SK-N-SH treated with all-trans-retinoic acid at 6 μM for 48 hours (cell line): Measurements from ENCODE around the gene IFNL3.

Experiments
- ATAC-seq: fragments of 200-7000 bp; cut with Tn5 transposase; 3 replicates; pipeline ENCODE4 v1.9.1; 2020; ENCODE audit warnings: mild to moderate bottlenecking, moderate library complexity
- CREB5 ChIP-seq: fragments of 250-450 bp; sonication (Bioruptor Pico); IDR thresholded peaks from 2 replicates; pipeline ENCODE4 v1.5.1; 2020; ENCODE audit warnings: low read depth, mild to moderate bottlenecking, moderate library complexity
- CSDC2 ChIP-seq: fragments of 250-450 bp; sonication (Bioruptor Pico); IDR thresholded peaks from 2 replicates; pipeline ENCODE4 v1.5.0; 2020; ENCODE audit warnings: mild to moderate bottlenecking, moderate library complexity
- CSRNP3 ChIP-seq: fragments of 250-450 bp; sonication (Bioruptor Pico); IDR thresholded peaks from 2 replicates; pipeline ENCODE4 v1.5.1; 2021; ENCODE audit warnings: mild to moderate bottlenecking, moderate library complexity
- ESRRG ChIP-seq: fragments of 250-450 bp; sonication (Bioruptor Pico); IDR thresholded peaks from 2 replicates; pipeline ENCODE4 v1.6.1; 2021; ENCODE audit warnings: mild to moderate bottlenecking
- GLIS3 ChIP-seq: fragments of 250-450 bp; sonication (Bioruptor Pico); IDR thresholded peaks from 2 replicates; pipeline ENCODE4 v1.5.0; 2020; ENCODE audit warnings: mild to moderate bottlenecking, moderate library complexity
- ISL1 ChIP-seq: fragments of 250-450 bp; sonication (Bioruptor Pico); IDR thresholded peaks from 2 replicates; pipeline ENCODE4 v2.1.2; 2022; ENCODE audit warnings: mild to moderate bottlenecking, moderate library complexity
- OSR1 ChIP-seq: fragments of 250-450 bp; sonication (Bioruptor Pico); IDR thresholded peaks from 2 replicates; pipeline ENCODE4 v1.8.0; 2022; ENCODE audit warnings: moderate library complexity, mild to moderate bottlenecking, inconsistent platforms
- PATZ1 ChIP-seq: fragments of 250-450 bp; sonication (Bioruptor Pico); IDR thresholded peaks from 2 replicates; pipeline ENCODE4 v1.8.0; 2020; ENCODE audit warnings: mild to moderate bottlenecking, moderate library complexity, borderline replicate concordance
- PPARA ChIP-seq: fragments of 250-450 bp; sonication (Bioruptor Pico); IDR thresholded peaks from 2 replicates; pipeline ENCODE4 v1.5.0; 2020; ENCODE audit warnings: mild to moderate bottlenecking, borderline replicate concordance
- SNAI2 ChIP-seq: fragments of 250-450 bp; sonication (Bioruptor Pico); IDR thresholded peaks from 2 replicates; pipeline ENCODE4 v1.5.0; 2020; ENCODE audit warnings: mild to moderate bottlenecking, moderate library complexity
- TOX ChIP-seq: fragments of 250-450 bp; sonication (Bioruptor Pico); IDR thresholded peaks from 2 replicates; pipeline ENCODE4 v1.8.0; 2021; ENCODE audit warnings: mild to moderate bottlenecking, moderate library complexity, borderline replicate concordance
- TSHZ2 ChIP-seq: fragments of 250-450 bp; sonication (Bioruptor Pico); IDR thresholded peaks from 2 replicates; pipeline ENCODE4 v1.5.0; 2020; ENCODE audit warnings: mild to moderate bottlenecking, moderate library complexity
- ZC3H10 ChIP-seq: fragments of 250-450 bp; sonication (Bioruptor Pico); IDR thresholded peaks from 2 replicates; pipeline ENCODE4 v1.5.1; 2021; ENCODE audit warnings: mild to moderate bottlenecking, moderate library complexity
- ZFP3 ChIP-seq: fragments of 250-450 bp; sonication (Bioruptor Pico); IDR thresholded peaks from 2 replicates; pipeline ENCODE4 v1.5.0; 2020; ENCODE audit warnings: mild to moderate bottlenecking, moderate library complexity
- ZFP30 ChIP-seq: fragments of 450-650 bp; formaldehyde crosslinking; IDR thresholded peaks from 2 replicates; pipeline ENCODE4 v1.5.0; 2022; ENCODE audit warnings: mild to moderate bottlenecking, moderate library complexity
- ZNF565 ChIP-seq: fragments of 450-650 bp; formaldehyde crosslinking; conservative IDR thresholded peaks from 2 replicates; pipeline ENCODE4 v1.5.0; 2020; ENCODE audit warnings: low read depth, mild to moderate bottlenecking, moderate library complexity
- ZNF70 ChIP-seq: fragments of 450-650 bp; formaldehyde crosslinking; IDR thresholded peaks from 2 replicates; pipeline ENCODE4 v1.5.0; 2020; ENCODE audit warnings: mild to moderate bottlenecking, moderate library complexity

Gene IFNL3

GRCh38 chr19:39236527-39236926 lies 8.3 kb downstream of the IFNL3 start:
- ATAC-seq = no peak
- no peak for TF ChIP-seq CSDC2 (CRISPR knock-in tag)
- no peak for TF ChIP-seq PPARA
- no peak for TF ChIP-seq CSRNP3 (CRISPR knock-in tag)
- TF ChIP-seq ZFP3 (CRISPR knock-in tag) = no peak
- TF ChIP-seq ZC3H10 (CRISPR knock-in tag) = no peak
- TF ChIP-seq TSHZ2 = no peak
- TF ChIP-seq PATZ1 (CRISPR knock-in tag) = no peak
- no peak for TF ChIP-seq ZNF70 (CRISPR knock-in tag)
- TF ChIP-seq ZNF565 (CRISPR knock-in tag) = no peak
- TF ChIP-seq CREB5 (CRISPR knock-in tag) = no peak
- no peak for TF ChIP-seq TOX (CRISPR knock-in tag)
- TF ChIP-seq SNAI2 (CRISPR knock-in tag) = no peak

GRCh38 chr19:39232708-39233107 lies 12.1 kb downstream of the IFNL3 start:
- TF ChIP-seq CSRNP3 (CRISPR knock-in tag) = no peak
- no peak for TF ChIP-seq CREB5 (CRISPR knock-in tag)
- no peak for TF ChIP-seq GLIS3 (CRISPR knock-in tag)
- TF ChIP-seq ZNF565 (CRISPR knock-in tag) = no peak
- TF ChIP-seq OSR1 (CRISPR knock-in tag) = no peak
- no peak for TF ChIP-seq ESRRG (CRISPR knock-in tag)
- TF ChIP-seq PATZ1 (CRISPR knock-in tag) = no peak
- TF ChIP-seq SNAI2 (CRISPR knock-in tag) = no peak
- TF ChIP-seq, all 23 proteins: peak for 0
- no peak for ATAC-seq

- no peak for ATAC-seq
- TF ChIP-seq CSDC2 (CRISPR knock-in tag) = no peak
- TF ChIP-seq PPARA = no peak
- TF ChIP-seq TSHZ2 = no peak
- TF ChIP-seq ESRRG (CRISPR knock-in tag) = no peak
- TF ChIP-seq GLIS3 (CRISPR knock-in tag) = no peak
- no peak for TF ChIP-seq ISL1 (CRISPR knock-in tag)
- no peak for TF ChIP-seq ZFP30 (CRISPR knock-in tag)
- no peak for TF ChIP-seq ZC3H10 (CRISPR knock-in tag)
These were observed 14.6 kb downstream of the IFNL3 start for GRCh38 chr19:39230096-39230764.
